K562 (cell line): ENCODE data around the gene CCL21.

Source experiments
- ARNT ChIP-seq, 2 experiments: fragments of 450-650 bp; IDR thresholded peaks; 2 replicates each; pipeline ENCODE4 v1.6.1; 2016; ENCODE audit warnings: mild to moderate bottlenecking in 1 of 2
- BRD4 ChIP-seq: fragments of 200-600 bp; sonication (generic); IDR thresholded peaks from 2 replicates; pipeline ENCODE4 v1.6.1; 2017; ENCODE audit warnings: inconsistent platforms
- L3MBTL2 ChIP-seq: fragments of 450-650 bp; IDR thresholded peaks from 2 replicates; pipeline ENCODE4 v1.6.1; 2016; ENCODE audit warnings: mild to moderate bottlenecking, moderate library complexity
- MYC ChIP-seq, 2 experiments: fragments of 250-450 bp in 1 of 2; sonication (Bioruptor Pico) in 1 of 2; IDR thresholded peaks; 2 replicates each; pipeline versions ENCODE4 v1.5.1 to v1.6.1; 2012 to 2021; ENCODE audit warnings: low read depth in 2 of 2, borderline replicate concordance in 1 of 2, improper control_type of control experiment in 1 of 2, low read length in 1 of 2, mild to moderate bottlenecking in 1 of 2, moderate library complexity in 1 of 2
- NR1H2 ChIP-seq: sonication (generic); formaldehyde crosslinking; IDR thresholded peaks from 2 replicates; pipeline ENCODE4 v1.4.0; 2020; ENCODE audit warnings: mild to moderate bottlenecking, missing genetic modification reagents
- NUFIP1 ChIP-seq: fragments of 450-650 bp; IDR thresholded peaks from 2 replicates; pipeline ENCODE4 v1.6.1; 2018; ENCODE audit not compliant: partially characterized antibody
- POLR2A ChIP-seq: fragments of 450-650 bp; conservative IDR thresholded peaks from 2 replicates; pipeline ENCODE4 v1.6.1; 2016
- RAD21 ChIP-seq, 2 experiments: fragments of 250-450 bp in 1 of 2; fragments of 450-650 bp in 1 of 2; sonication (Bioruptor Pico) in 1 of 2; formaldehyde crosslinking in 1 of 2; IDR thresholded peaks in 1 of 2; conservative IDR thresholded peaks in 1 of 2; 2 replicates each; pipeline versions ENCODE4 v1.4.0 to v1.8.0; 2020 to 2022; ENCODE audit warnings: mild to moderate bottlenecking in 2 of 2, moderate library complexity in 1 of 2
- SP1 ChIP-seq: sonication (generic); formaldehyde crosslinking; IDR thresholded peaks from 2 replicates; pipeline ENCODE4 v1.8.1; 2022; ENCODE audit warnings: mild to moderate bottlenecking, missing genetic modification reagents
- TAF7 ChIP-seq: fragments of 450-650 bp; IDR thresholded peaks from 2 replicates; pipeline ENCODE4 v1.6.1; 2016; ENCODE audit warnings: missing genetic modification characterization, missing compliant biosample characterization
- ZNF121 ChIP-seq: sonication (generic); formaldehyde crosslinking; conservative IDR thresholded peaks from 2 replicates; pipeline ENCODE4 v1.8.0; 2022; ENCODE audit warnings: missing genetic modification reagents
- ZNF3 ChIP-seq: fragments of 250-450 bp; sonication (Bioruptor Pico); IDR thresholded peaks from 2 replicates; pipeline ENCODE4 v1.5.0; 2021; ENCODE audit warnings: mild to moderate bottlenecking, moderate library complexity
- TF ChIP-seq, protein P1 (sequence below): fragments of 250-450 bp; sonication (Bioruptor Pico); IDR thresholded peaks from 2 replicates; pipeline ENCODE4 v1.9.0; 2021; ENCODE audit warnings: mild to moderate bottlenecking
- TF ChIP-seq, protein P2 (sequence below), 3 experiments: fragments of 200-800 bp in 1 of 3; fragments of 250-450 bp in 1 of 3; fragments of 450-650 bp in 1 of 3; sonication (Bioruptor Pico) in 1 of 3; sonication (Bioruptor generic) in 1 of 3; formaldehyde crosslinking in 1 of 3; IDR thresholded peaks; 2 replicates each; pipeline versions ENCODE4 v1.6.1 to v1.8.0; 2016 to 2022; ENCODE audit warnings: mild to moderate bottlenecking in 2 of 3, missing genetic modification characterization in 2 of 3, missing compliant biosample characterization in 1 of 3, moderate library complexity in 1 of 3

DNA sequence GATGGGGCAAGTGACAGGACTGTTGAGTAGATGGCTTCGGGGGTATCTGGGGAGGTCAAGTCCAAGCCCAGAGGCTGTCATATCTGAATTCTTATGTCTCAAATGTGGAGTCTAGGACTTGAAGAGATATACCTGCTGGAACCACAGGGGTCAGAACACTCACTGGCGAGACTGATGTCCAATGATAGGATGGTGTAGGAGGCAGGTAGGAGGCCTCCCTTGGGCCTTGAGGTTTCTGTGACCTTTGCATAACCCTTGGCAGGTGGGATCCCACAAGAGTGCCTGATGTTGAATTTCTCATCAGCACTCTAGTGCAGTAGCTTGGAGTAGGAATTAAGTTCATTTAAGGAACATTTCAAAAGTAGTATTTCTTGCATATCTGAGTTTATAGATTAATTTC is 2.8 kb downstream of the CCL21 start:
- no peak for TF ChIP-seq TAF7 (tag)
- no peak for TF ChIP-seq NUFIP1
- TF ChIP-seq BRD4: no peak
- no peak for TF ChIP-seq NR1H2 (CRISPR knock-in tag)
- no peak for TF ChIP-seq RAD21 (CRISPR knock-in tag; conservative IDR thresholded peaks at IDR 0.05 in 1 of 2, IDR thresholded peaks at IDR 0.05 in 1 of 2)
- no peak for TF ChIP-seq POLR2A
- TF ChIP-seq ZNF121 (CRISPR knock-in tag): no peak
- TF ChIP-seq SP1 (CRISPR knock-in tag): no peak
- no peak for TF ChIP-seq MYC (IDR thresholded peaks at IDR 0.05; ENCODE audit: low read depth, low read length)
- TF ChIP-seq MYC (CRISPR knock-in tag; IDR thresholded peaks at IDR 0.05; ENCODE audit: borderline replicate concordance, low read depth): no peak
- no peak for TF ChIP-seq L3MBTL2
- no peak for TF ChIP-seq ARNT (IDR thresholded peaks at IDR 0.05)
- TF ChIP-seq, protein P1, sequence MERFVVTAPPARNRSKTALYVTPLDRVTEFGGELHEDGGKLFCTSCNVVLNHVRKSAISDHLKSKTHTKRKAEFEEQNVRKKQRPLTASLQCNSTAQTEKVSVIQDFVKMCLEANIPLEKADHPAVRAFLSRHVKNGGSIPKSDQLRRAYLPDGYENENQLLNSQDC (CRISPR knock-in tag): no peak
- TF ChIP-seq, protein P2, sequence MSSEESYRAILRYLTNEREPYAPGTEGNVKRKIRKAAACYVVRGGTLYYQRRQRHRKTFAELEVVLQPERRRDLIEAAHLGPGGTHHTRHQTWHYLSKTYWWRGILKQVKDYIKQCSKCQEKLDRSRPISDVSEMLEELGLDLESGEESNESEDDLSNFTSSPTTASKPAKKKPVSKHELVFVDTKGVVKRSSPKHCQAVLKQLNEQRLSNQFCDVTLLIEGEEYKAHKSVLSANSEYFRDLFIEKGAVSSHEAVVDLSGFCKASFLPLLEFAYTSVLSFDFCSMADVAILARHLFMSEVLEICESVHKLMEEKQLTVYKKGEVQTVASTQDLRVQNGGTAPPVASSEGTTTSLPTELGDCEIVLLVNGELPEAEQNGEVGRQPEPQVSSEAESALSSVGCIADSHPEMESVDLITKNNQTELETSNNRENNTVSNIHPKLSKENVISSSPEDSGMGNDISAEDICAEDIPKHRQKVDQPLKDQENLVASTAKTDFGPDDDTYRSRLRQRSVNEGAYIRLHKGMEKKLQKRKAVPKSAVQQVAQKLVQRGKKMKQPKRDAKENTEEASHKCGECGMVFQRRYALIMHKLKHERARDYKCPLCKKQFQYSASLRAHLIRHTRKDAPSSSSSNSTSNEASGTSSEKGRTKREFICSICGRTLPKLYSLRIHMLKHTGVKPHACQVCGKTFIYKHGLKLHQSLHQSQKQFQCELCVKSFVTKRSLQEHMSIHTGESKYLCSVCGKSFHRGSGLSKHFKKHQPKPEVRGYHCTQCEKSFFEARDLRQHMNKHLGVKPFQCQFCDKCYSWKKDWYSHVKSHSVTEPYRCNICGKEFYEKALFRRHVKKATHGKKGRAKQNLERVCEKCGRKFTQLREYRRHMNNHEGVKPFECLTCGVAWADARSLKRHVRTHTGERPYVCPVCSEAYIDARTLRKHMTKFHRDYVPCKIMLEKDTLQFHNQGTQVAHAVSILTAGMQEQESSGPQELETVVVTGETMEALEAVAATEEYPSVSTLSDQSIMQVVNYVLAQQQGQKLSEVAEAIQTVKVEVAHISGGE (CRISPR knock-in tag; IDR thresholded peaks at IDR 0.05): no peak
- no peak for TF ChIP-seq ZNF3
